ENCODE data around the gene TANC1. TPM values are rescaled to one million over a fixed set of nuclear protein-coding genes. Genes with fewer than 3 reads are reported as not detected.
A peak's percentile ranks its signal among the peaks of the same experiment; 100 is the strongest.

TANC1 gene
- total RNA-seq, 1 experiment from 2014 or later = 2.5 TPM

- Histone ChIP-seq H3K56ac (ENCODE audit: insufficient read length, low read depth, low read length) (no peak overlapping the region), H3K9ac (ENCODE audit: extremely low read depth, insufficient read length, low read length) (no peak overlapping the region), H2AK5ac (ENCODE audit: insufficient read length, low read length) (no peak overlapping the region), H4K91ac (ENCODE audit: insufficient read length, low read depth, low read length) (no peak overlapping the region), H2BK12ac (ENCODE audit: insufficient read length, low read depth, low read length) (no peak overlapping the region), H2BK15ac (ENCODE audit: low read depth, low read length) (no peak overlapping the region), H4K8ac (replicated peaks; ENCODE audit: insufficient read length, low read depth, low read length) (no peak overlapping the region), H2AFZ (ENCODE audit: low read length) (no peak overlapping the region), H3K23me2 (ENCODE audit: insufficient read length, low read depth, low read length, poor library complexity, severe bottlenecking) (no peaks in the 10 kb centered on the region), H3K4me2 (ENCODE audit: insufficient read depth, insufficient read length, low read length) (no peak overlapping the region), H4K5ac (ENCODE audit: insufficient read length, low read depth, low read length) (no peak overlapping the region), H3K23ac (ENCODE audit: insufficient read length, low read depth, low read length) (no peak overlapping the region), H3K18ac (ENCODE audit: insufficient read length, low read depth, low read length) (no peak overlapping the region), H3K27me3 (ENCODE audit: insufficient read depth, low read length) (no peaks in the 10 kb centered on the region), H4K20me1 (ENCODE audit: control insufficient read depth, insufficient read depth, insufficient read length) (no peaks in the 10 kb centered on the region), H2BK5ac (ENCODE audit: insufficient read length, low read length) (no peak overlapping the region), H3K4me1 (ENCODE audit: insufficient read depth, low read length) (peaks cover 7% of the 10 kb centered on the region; the same call in 1 of the 2 replicates), H3K79me2 (ENCODE audit: insufficient read depth, low read length) (no peaks in the 10 kb centered on the region), H3T11ph (ENCODE audit: low read length) (no peak overlapping the region), H3K4ac (ENCODE audit: low read depth, low read length) (no peak overlapping the region), H2BK120ac (ENCODE audit: low read depth, low read length, poor library complexity, severe bottlenecking) (no peak overlapping the region), H3K27ac (ENCODE audit: insufficient read length, low read depth, low read length) (no peak overlapping the region), H3K9me3 (ENCODE audit: control insufficient read depth, low read depth, low read length) (no peaks in the 10 kb centered on the region), H3K14ac (ENCODE audit: insufficient read depth, low read length) (no peak overlapping the region), H3K79me1 (ENCODE audit: insufficient read depth, low read depth, low read length, poor library complexity, severe bottlenecking) (no peaks in the 10 kb centered on the region), H2BK20ac (ENCODE audit: low read depth, low read length, poor library complexity, severe bottlenecking) (no peak overlapping the region)
- TF ChIP-seq, protein P1, sequence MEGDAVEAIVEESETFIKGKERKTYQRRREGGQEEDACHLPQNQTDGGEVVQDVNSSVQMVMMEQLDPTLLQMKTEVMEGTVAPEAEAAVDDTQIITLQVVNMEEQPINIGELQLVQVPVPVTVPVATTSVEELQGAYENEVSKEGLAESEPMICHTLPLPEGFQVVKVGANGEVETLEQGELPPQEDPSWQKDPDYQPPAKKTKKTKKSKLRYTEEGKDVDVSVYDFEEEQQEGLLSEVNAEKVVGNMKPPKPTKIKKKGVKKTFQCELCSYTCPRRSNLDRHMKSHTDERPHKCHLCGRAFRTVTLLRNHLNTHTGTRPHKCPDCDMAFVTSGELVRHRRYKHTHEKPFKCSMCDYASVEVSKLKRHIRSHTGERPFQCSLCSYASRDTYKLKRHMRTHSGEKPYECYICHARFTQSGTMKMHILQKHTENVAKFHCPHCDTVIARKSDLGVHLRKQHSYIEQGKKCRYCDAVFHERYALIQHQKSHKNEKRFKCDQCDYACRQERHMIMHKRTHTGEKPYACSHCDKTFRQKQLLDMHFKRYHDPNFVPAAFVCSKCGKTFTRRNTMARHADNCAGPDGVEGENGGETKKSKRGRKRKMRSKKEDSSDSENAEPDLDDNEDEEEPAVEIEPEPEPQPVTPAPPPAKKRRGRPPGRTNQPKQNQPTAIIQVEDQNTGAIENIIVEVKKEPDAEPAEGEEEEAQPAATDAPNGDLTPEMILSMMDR (conservative IDR thresholded peaks at IDR 0.05) = no peak
- no peak overlapping the region for H3K4me3 Mint-ChIP-seq
- no peak for DNase-seq
- WGBS (ENCODE audit: extremely low coverage, insufficient read length, low lambda C conversion rate) = no CpG with 5 or more reads among the region's 4 CpGs
- no peaks in the 10 kb centered on the region; a peak in 1 of 7 replicates for H3K36me3 Mint-ChIP-seq (ENCODE audit: insufficient read depth in 1 of 3, low read depth in 3 of 3)
- peaks cover 29 to 34% of the 10 kb centered on the region in 2 experiments for H3K4me1 Mint-ChIP-seq
- H3K9me3 Mint-ChIP-seq = no peaks in the 10 kb centered on the region
- H3K27ac Mint-ChIP-seq = peak overlapping the region in 1 of 3 experiments; percentile 65; a peak in 2 of 7 replicates
- H3K27me3 Mint-ChIP-seq (ENCODE audit: low read depth) = no peaks in the 10 kb centered on the region
These were observed 97.5 kb downstream of the TANC1 start for GRCh38 chr2:159065891-159066290.
